PFSK-1 (cell line): ENCODE data around the gene FAM234B.

Experiments used
- FOXP2 ChIP-seq: optimal IDR thresholded peaks from 2 replicates; pipeline ENCODE3; 2011; ENCODE audit warnings: borderline replicate concordance, control low read depth, inconsistent platforms; ENCODE audit not compliant: insufficient read depth; ENCODE audit errors: extremely low read length, extremely low read depth
- POLR2AphosphoS5 ChIP-seq: IDR thresholded peaks from 2 replicates; pipeline ENCODE4 v1.6.1; 2012; ENCODE audit warnings: low read depth, mild to moderate bottlenecking, control low read depth, low read length, moderate library complexity
- SIN3A ChIP-seq: IDR thresholded peaks from 2 replicates; pipeline ENCODE4 v1.6.1; 2012; ENCODE audit warnings: mild to moderate bottlenecking, low read length, moderate library complexity, borderline replicate concordance; ENCODE audit not compliant: insufficient read depth
- TAF1 ChIP-seq: IDR thresholded peaks from 2 replicates; pipeline ENCODE4 v1.6.1; 2012; ENCODE audit warnings: low read length, control low read depth, borderline replicate concordance; ENCODE audit not compliant: insufficient read depth
- TF ChIP-seq, protein P1 (sequence below), 2 experiments: IDR thresholded peaks; 2 replicates each; pipeline versions ENCODE4 v1.6.1 to v1.8.0; 2011 to 2012; ENCODE audit warnings: low read depth in 2 of 2, low read length in 2 of 2, control low read depth in 1 of 2, inconsistent platforms in 1 of 2, mild to moderate bottlenecking in 1 of 2, moderate library complexity in 1 of 2; ENCODE audit not compliant: insufficient read depth in 1 of 2

Gene FAM234B

DNA sequence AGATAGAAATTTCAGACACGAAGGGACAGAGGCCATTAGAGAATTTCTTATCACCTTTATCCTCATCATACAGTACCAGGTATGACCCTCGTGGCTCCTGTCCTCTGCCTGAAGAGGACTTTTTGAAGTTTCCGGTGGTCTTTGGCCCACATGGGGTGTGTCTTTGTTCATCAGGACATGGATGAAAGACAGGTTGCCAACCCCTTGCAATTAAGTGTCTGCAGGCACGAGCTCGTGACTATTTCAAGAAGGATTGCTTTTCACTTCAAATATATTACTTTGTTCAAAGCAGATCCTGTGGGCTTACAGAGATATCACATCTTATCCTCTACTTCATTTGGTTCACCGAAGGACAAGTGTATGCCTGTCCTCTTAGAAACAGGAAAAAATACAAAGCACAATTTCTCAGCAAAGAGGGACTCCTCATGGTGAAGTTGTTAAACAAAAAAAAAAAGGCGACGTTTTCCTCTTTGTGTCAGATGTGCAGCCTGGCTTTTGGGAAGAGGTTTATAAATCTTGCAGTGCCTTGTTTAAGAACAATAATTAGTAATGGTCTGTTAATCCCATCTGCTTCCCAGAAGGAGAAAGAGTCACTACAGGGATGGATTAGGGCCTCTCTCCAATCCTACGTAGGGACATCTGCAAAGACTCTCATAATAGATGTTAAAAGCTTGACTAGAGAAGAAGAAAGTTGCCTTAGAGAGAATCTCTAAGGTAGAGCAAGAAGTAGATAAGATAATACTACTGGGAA is 13.5 kb upstream of the FAM234B start:
- no peak for TF ChIP-seq SIN3A
- TF ChIP-seq FOXP2 = no peak
- no peak for TF ChIP-seq POLR2AphosphoS5
- no peak for TF ChIP-seq TAF1
- TF ChIP-seq, protein P1, sequence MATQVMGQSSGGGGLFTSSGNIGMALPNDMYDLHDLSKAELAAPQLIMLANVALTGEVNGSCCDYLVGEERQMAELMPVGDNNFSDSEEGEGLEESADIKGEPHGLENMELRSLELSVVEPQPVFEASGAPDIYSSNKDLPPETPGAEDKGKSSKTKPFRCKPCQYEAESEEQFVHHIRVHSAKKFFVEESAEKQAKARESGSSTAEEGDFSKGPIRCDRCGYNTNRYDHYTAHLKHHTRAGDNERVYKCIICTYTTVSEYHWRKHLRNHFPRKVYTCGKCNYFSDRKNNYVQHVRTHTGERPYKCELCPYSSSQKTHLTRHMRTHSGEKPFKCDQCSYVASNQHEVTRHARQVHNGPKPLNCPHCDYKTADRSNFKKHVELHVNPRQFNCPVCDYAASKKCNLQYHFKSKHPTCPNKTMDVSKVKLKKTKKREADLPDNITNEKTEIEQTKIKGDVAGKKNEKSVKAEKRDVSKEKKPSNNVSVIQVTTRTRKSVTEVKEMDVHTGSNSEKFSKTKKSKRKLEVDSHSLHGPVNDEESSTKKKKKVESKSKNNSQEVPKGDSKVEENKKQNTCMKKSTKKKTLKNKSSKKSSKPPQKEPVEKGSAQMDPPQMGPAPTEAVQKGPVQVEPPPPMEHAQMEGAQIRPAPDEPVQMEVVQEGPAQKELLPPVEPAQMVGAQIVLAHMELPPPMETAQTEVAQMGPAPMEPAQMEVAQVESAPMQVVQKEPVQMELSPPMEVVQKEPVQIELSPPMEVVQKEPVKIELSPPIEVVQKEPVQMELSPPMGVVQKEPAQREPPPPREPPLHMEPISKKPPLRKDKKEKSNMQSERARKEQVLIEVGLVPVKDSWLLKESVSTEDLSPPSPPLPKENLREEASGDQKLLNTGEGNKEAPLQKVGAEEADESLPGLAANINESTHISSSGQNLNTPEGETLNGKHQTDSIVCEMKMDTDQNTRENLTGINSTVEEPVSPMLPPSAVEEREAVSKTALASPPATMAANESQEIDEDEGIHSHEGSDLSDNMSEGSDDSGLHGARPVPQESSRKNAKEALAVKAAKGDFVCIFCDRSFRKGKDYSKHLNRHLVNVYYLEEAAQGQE (IDR thresholded peaks at IDR 0.05; ENCODE audit: insufficient read depth in 1 of 2, low read depth in 2 of 2, low read length in 2 of 2) = no peak

DNA sequence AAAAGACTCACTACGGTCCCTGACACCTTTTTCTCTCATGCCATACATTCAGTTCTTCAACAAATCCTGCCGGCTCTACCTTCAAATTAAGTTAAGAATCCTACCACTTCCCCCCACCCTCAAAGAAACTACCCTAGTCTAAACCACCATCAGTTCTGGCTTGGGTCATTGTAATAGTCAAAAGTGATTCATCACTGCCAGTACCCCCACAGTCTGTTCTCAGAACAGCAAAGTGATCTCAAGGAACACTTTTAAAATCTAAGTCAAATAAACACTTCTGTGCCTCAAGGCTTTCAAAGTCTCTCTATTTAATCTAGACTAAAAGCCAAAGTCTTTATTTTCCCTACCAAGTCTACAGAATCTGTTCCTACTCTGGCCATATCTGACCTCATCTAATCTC is 12.0 kb upstream of the FAM234B start:
- TF ChIP-seq TAF1 (no peak), FOXP2 (no peak), POLR2AphosphoS5 (no peak), SIN3A (no peak)
- TF ChIP-seq, protein P1 (IDR thresholded peaks at IDR 0.05; ENCODE audit: insufficient read depth in 1 of 2, low read depth in 2 of 2, low read length in 2 of 2) = no peak

DNA sequence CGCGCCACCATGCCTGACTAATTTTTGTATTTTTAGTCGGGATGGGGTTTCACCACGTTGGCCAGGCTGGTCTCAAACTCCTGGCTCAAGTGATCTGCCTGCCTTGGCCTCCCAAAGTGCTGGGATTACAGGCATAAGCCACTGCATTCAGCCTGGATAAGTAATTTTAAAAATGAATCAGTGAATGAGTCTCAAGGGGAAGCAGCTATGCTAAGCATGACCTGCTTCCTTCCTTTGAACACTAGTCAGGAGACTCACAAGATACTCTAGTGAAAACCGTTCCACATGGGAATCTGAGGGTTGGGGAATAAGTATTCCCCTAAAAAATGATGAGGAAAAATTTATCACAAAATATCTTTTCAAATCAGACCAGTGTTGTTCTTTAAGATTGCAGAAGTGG is 10.7 kb upstream of the FAM234B start:
- TF ChIP-seq POLR2AphosphoS5 = no peak
- TF ChIP-seq TAF1 = no peak
- no peak for TF ChIP-seq SIN3A
- TF ChIP-seq FOXP2 = no peak
- TF ChIP-seq, protein P1 (IDR thresholded peaks at IDR 0.05; ENCODE audit: insufficient read depth in 1 of 2, low read depth in 2 of 2, low read length in 2 of 2) = no peak

DNA sequence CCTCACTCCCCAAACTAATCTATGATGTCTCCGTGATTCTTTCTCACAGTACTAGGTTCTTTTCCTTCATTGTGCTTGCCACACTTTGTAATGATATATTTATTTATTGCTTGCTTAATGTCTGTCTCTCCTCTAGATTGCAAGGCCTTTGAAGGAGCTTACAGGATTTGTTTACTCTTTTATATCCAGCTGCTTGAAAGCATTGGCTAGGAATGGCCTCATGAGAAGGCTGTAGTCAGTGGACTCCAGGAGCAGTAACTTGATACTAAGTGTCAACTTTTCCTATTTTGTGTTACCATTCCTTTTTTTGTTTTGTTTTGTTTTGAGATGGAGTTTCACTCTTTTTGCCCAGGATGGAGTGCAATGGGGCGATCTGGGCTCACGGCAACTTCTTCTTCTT is 7.3 kb upstream of the FAM234B start:
- TF ChIP-seq FOXP2 (no peak), TAF1 (no peak), SIN3A (no peak), POLR2AphosphoS5 (no peak)
- TF ChIP-seq, protein P1 (IDR thresholded peaks at IDR 0.05; ENCODE audit: insufficient read depth in 1 of 2, low read depth in 2 of 2, low read length in 2 of 2) = no peak
